KOPT-K1 (cell line): ENCODE data around the gene NLRP14.

Source experiments
- H3K27ac ChIP-seq: fragments of 200-600 bp; sonication (generic); 2 replicates; pipeline ENCODE4 v1.5.1; 2016; ENCODE audit warnings: antibody characterized with exemption, mild to moderate bottlenecking, low read depth, low read length; ENCODE audit not compliant: poor library complexity, severe bottlenecking
- H3K36me3 ChIP-seq: fragments of 200-600 bp; sonication (generic); 2 replicates; pipeline ENCODE4 v1.5.1; 2017; ENCODE audit warnings: antibody characterized with exemption, mild to moderate bottlenecking, low read length, moderate library complexity; ENCODE audit not compliant: insufficient read depth
- H3K9me3 ChIP-seq: fragments of 200-600 bp; sonication (generic); 2 replicates; pipeline ENCODE4 v1.5.1; 2017; ENCODE audit warnings: antibody characterized with exemption, low read length, mild to moderate bottlenecking; ENCODE audit not compliant: insufficient read depth, poor library complexity, severe bottlenecking

The NLRP14 gene

DNA sequence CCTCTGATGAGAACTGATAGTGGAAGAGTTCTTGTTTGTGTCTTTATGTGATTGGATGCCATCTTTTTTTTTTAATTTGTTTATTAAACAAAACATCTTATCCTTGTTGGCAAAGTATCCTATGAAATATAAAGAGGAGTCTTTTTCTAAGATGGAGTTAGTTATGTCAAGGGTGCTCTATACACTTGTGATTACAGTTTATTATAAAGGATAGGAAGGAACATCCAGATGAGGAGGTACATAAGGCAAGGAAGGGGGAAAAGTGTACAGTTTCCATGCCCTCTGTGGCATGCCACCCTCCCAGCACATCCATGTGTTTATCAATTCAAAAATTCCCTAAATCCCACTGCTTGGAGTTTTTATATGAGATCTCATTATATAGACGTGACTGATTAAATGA is 61.2 kb downstream of the NLRP14 start:
- Histone ChIP-seq H3K36me3 (no peaks in the 10 kb centered on the region), H3K9me3 (no peaks in the 10 kb centered on the region), H3K27ac (no peak overlapping the region)

GRCh38 chr11:7088921-7089320 is 68.6 kb downstream of the NLRP14 start, which contains the start of gene RBMXL2:
TSS of gene RBMXL2 (plus strand) at chr11:7088998. CDS start at chr11:7089121, 123 bp downstream.
- Histone ChIP-seq H3K27ac (no peak within 1 kb of the TSS), H3K9me3 (peaks cover 6% of the 10 kb centered on the region), H3K36me3 (no peaks in the 10 kb centered on the region)

GRCh38 chr11:7089328-7090251 is 69.3 kb downstream of the NLRP14 start:
- H3K36me3 ChIP-seq: no peaks in the 10 kb centered on the region
- no peak overlapping the region for H3K27ac ChIP-seq

DNA sequence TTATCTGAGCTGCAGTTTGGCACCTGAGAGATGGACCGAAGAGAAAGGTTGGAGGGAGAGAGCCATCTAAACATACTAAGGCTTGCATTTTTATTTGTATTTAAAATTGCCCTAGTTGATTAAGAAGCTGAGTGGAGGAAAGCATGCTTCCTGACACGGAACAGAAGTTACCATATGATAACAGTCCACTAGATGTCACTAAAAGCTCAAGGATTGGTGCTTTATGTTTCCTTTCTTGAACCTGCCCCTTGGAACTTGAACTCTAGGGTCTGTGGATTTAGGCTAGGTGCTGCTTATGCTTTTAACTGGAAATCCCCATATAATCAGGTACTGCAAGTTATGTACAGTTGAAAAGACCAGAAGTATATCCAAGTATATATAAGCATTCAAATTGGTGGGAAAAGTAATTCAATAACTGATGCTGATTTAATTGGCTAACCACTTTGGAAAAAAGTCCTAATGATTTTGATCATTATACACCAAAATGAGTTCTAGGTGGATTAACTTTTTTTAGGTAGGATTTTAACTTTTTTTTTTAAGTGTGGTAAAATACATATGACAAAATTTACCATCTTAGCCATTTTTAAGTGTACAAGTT is 78.1 kb downstream of the NLRP14 start:
- H3K36me3 ChIP-seq: no peaks in the 10 kb centered on the region
- no peaks in the 10 kb centered on the region for H3K9me3 ChIP-seq
- no peak overlapping the region for H3K27ac ChIP-seq

More at GRCh38 chr11:7089328-7090251, 69.3 kb downstream of the NLRP14 start:
- H3K9me3 ChIP-seq: peaks cover 6% of the 10 kb centered on the region

DNA sequence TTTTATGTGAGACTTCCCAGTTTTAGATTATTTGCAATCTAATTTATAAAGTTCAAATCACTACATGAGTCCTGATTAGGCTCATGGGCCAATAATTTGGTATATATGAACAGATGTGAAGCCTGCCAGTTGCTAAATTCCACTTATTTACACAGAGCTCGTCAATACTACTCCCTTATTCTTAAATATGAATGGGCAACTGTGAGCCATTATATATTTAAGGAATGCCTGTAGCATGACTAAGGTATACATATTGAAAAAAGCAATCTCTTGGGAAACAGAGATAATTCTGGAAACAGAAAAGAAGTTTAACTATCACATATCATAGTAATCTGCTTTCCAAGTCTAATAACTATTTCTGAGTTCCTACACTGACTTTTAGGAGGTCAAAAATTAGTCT is 95.5 kb downstream of the NLRP14 start:
- no peak overlapping the region for H3K27ac ChIP-seq
- no peaks in the 10 kb centered on the region for H3K9me3 ChIP-seq
- H3K36me3 ChIP-seq: no peaks in the 10 kb centered on the region

DNA sequence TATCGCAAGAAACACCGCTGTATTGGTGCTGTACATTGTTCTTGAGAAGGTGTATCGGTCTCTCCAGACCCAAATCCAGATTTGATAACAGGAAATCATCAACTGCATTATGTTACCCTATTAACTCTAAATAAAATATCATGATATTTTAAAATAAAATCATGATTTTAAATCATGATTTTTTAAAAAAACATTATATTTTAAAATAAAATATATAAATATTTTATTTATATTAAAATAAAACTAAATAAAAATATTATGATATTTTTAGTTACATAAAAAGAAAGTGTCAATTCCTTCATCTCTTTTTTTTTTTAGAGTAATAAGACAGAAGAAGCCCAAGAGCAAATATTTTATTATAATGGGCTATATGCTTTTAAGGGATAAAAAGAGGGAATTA is 96.1 kb downstream of the NLRP14 start:
- Histone ChIP-seq H3K27ac (no peak overlapping the region), H3K36me3 (no peaks in the 10 kb centered on the region), H3K9me3 (no peaks in the 10 kb centered on the region)
